Mucosa of stomach (tissue), 1 donor: Measurements from ENCODE around the gene TSPAN2.

Source experiments
- H3K27me3 ChIP-seq: one replicate; pipeline ENCODE4 v1.7.0; 2013; ENCODE audit warnings: mild to moderate bottlenecking, low read length; ENCODE audit not compliant: control insufficient read depth, insufficient read depth
- H3K36me3 ChIP-seq: one replicate; pipeline ENCODE4 v1.7.0; 2013; ENCODE audit warnings: low read length; ENCODE audit not compliant: control insufficient read depth, insufficient read depth
- H3K4me1 ChIP-seq: one replicate; pipeline ENCODE4 v1.7.0; 2013; ENCODE audit warnings: mild to moderate bottlenecking, low read length; ENCODE audit not compliant: control insufficient read depth, insufficient read depth
- H3K4me3 ChIP-seq: one replicate; pipeline ENCODE4 v1.7.0; 2013; ENCODE audit warnings: low read length
- H3K9ac ChIP-seq: one replicate; pipeline ENCODE4 v1.7.0; 2013; ENCODE audit warnings: mild to moderate bottlenecking, low read length, moderate library complexity
- H3K9me3 ChIP-seq: one replicate; pipeline ENCODE4 v1.7.0; 2013; ENCODE audit warnings: mild to moderate bottlenecking, low read length, moderate library complexity; ENCODE audit not compliant: control insufficient read depth
- donor health status: Pancreatic carcinoma.

The TSPAN2 gene

DNA sequence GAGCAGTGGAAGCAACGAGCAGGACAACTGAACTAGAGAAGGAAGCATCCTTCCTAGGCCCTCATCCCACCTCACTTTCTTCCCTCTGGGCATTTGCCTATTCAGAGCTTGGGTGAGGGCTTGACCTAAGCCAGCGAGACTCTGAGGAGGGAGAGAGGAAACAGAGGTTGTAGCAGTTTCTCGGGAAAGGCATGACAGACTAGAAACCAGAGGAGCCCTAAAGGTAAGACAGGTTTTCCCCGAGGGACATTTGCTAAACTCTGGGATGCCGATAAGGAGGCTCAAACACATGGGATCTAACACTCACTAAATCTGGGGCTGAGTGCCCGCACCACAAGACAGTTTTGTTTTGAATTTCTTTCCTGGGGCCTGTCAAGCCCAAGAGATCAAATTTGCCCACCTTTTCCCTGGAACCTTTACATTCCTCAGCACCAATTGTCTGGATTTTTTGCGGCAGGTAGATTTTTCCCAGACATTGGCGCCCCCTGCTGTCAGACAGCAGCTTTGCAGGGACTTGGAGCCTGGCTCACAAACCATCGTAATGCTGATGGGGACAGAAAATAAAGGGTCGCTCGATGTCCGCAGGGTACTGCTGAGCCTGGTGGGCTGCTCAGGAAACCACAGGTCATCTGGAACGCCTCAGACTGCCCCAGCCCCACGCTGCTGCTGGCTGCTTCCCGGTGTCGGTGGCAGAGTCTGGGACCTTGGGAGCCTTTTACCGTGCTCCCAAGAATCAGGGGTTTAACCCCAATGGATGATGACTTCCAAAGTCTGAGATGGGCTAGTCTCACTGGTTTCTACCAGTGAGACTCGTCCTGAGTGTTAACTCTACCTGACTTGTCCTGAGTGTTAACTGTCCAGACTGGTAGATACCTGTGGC, 23.4 kb upstream of the TSPAN2 start:
- Histone ChIP-seq H3K9me3 (no peaks in the 10 kb centered on the region), H3K9ac (peak overlapping the region; percentile 7)

DNA sequence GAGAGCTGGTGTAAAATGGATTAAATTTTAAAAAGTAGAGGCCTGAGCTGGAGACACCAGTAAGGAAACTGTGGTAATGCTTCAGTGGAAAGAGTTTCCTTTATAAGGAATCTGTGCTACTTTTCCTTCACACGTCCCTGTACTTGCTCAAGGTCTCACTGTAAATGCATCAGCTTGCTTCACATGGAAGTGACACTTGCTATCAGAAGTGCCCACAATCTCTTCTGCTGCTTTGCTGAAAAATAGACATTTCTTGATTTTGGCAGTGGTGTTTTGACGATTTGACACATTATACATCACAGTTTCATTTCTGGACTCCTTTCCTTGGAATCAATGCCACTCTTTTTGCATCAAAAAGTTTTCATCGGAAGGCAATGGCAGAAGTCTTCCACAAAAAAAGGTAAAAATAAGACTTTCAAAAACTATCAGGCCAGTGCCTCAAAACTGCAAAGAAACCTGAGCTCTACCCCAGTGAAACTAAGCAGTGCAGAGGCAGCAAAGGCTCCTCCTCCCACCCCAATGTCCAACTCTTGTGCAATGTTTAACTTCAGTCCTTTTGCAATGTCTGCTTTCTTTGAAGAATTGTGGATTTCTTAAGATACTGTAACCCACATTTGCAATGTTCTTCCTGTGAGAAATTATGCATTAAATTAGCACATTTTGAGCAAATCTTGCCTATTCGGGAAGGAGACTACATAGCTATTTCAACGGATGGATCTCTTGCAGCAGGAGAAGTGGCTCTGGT, 18.4 kb upstream of the TSPAN2 start:
- H3K9me3 ChIP-seq, result no peaks in the 10 kb centered on the region
- H3K9ac ChIP-seq, result no peak overlapping the region
- no peak overlapping the region for H3K4me3 ChIP-seq
- no peaks in the 10 kb centered on the region for H3K4me1 ChIP-seq
- no peaks in the 10 kb centered on the region for H3K27me3 ChIP-seq
- H3K36me3 ChIP-seq, result no peaks in the 10 kb centered on the region

More for the DNA sequence above, 23.4 kb upstream of the TSPAN2 start:
- peaks cover 6% of the 10 kb centered on the region for H3K4me1 ChIP-seq
- no peak overlapping the region for H3K4me3 ChIP-seq
- H3K27me3 ChIP-seq, result no peaks in the 10 kb centered on the region
- no peaks in the 10 kb centered on the region for H3K36me3 ChIP-seq

DNA sequence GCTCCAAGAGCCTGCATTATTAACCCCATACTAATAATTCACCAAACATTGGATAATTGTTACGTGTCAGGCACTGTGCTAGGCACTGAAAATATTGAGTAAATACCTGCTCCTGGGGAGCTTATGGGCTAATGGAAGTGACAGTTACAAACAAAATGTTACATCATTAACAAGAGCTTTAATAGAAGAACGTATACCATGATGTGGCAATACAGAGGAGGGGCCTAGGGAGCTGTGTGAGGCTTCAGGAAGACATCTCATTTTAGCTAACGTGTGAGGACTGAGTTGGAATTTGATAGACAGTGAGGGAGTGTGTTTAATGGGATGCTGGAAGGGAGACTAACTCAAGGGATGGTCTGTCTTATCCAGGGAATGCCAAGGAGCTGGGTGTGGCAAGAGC, 16.5 kb upstream of the TSPAN2 start:
- Histone ChIP-seq H3K4me1 (no peaks in the 10 kb centered on the region), H3K9ac (no peak overlapping the region), H3K9me3 (no peaks in the 10 kb centered on the region), H3K4me3 (no peak overlapping the region), H3K27me3 (no peaks in the 10 kb centered on the region), H3K36me3 (no peaks in the 10 kb centered on the region)

- H3K27me3 ChIP-seq, result no peaks in the 10 kb centered on the region
- no peaks in the 10 kb centered on the region for H3K9me3 ChIP-seq
- peak overlapping the region; percentile 42 for H3K4me3 ChIP-seq
- H3K36me3 ChIP-seq, result no peaks in the 10 kb centered on the region
- peaks cover 4% of the 10 kb centered on the region for H3K4me1 ChIP-seq
- H3K9ac ChIP-seq, result peak overlapping the region; percentile 83
Observed at GRCh38 chr1:115099693-115100050, 10.4 kb upstream of the TSPAN2 start.

- no peaks in the 10 kb centered on the region for H3K36me3 ChIP-seq
- peaks cover 4% of the 10 kb centered on the region for H3K4me1 ChIP-seq
- peak overlapping the region; percentile 83 for H3K9ac ChIP-seq
- peak overlapping the region; percentile 42 for H3K4me3 ChIP-seq
- no peaks in the 10 kb centered on the region for H3K9me3 ChIP-seq
- no peaks in the 10 kb centered on the region for H3K27me3 ChIP-seq
Observed at GRCh38 chr1:115098979-115099692, 9.8 kb upstream of the TSPAN2 start.

- H3K4me3 ChIP-seq, result no peak overlapping the region
- no peaks in the 10 kb centered on the region for H3K27me3 ChIP-seq
- H3K9ac ChIP-seq, result no peak overlapping the region
- H3K4me1 ChIP-seq, result peaks cover 5% of the 10 kb centered on the region
- no peaks in the 10 kb centered on the region for H3K36me3 ChIP-seq
- H3K9me3 ChIP-seq, result no peaks in the 10 kb centered on the region
Observed at GRCh38 chr1:115092175-115092574, 2.9 kb upstream of the TSPAN2 start.

DNA sequence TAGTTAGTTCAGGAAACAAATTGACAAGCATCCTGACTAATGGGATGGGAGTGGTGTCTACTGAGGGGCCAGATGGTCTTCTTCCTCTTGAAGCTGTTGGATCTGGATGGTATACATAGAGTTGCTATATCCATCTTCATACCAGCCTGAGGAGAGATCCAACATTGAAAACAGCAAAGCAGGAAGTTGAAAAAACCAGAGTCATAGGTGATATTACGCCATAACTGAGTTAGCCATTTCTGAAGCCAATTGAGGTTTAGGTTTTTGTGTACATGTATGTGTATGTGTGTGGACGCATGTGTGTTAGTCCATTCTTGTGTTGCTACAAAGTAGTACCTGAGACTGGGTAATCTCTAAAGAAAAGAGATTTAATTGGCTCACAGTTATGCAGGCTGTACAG, 2.3 kb upstream of the TSPAN2 start:
- no peaks in the 10 kb centered on the region for H3K36me3 ChIP-seq
- peaks cover 5% of the 10 kb centered on the region for H3K4me1 ChIP-seq
- no peaks in the 10 kb centered on the region for H3K27me3 ChIP-seq
- no peak overlapping the region for H3K4me3 ChIP-seq
- H3K9ac ChIP-seq, result no peak overlapping the region
- no peaks in the 10 kb centered on the region for H3K9me3 ChIP-seq

- no peak overlapping the region for H3K4me3 ChIP-seq
- H3K9me3 ChIP-seq, result no peaks in the 10 kb centered on the region
- peaks cover 5% of the 10 kb centered on the region for H3K4me1 ChIP-seq
- no peaks in the 10 kb centered on the region for H3K27me3 ChIP-seq
- no peak overlapping the region for H3K9ac ChIP-seq
- H3K36me3 ChIP-seq, result no peaks in the 10 kb centered on the region
Observed at GRCh38 chr1:115090956-115091355, 1.7 kb upstream of the TSPAN2 start.

GRCh38 chr1:115090540-115090939, 1.2 kb upstream of the TSPAN2 start:
- H3K9ac ChIP-seq, result no peak overlapping the region
- no peaks in the 10 kb centered on the region for H3K36me3 ChIP-seq
- no peaks in the 10 kb centered on the region for H3K27me3 ChIP-seq
- peaks cover 8% of the 10 kb centered on the region for H3K4me1 ChIP-seq
- no peak overlapping the region for H3K4me3 ChIP-seq
- no peaks in the 10 kb centered on the region for H3K9me3 ChIP-seq

- Histone ChIP-seq H3K9ac (peak overlapping the region; percentile 77), H3K4me3 (no peak overlapping the region), H3K27me3 (no peaks in the 10 kb centered on the region)
Observed at GRCh38 chr1:115090186-115090490, 835 bp upstream of the TSPAN2 start.

DNA sequence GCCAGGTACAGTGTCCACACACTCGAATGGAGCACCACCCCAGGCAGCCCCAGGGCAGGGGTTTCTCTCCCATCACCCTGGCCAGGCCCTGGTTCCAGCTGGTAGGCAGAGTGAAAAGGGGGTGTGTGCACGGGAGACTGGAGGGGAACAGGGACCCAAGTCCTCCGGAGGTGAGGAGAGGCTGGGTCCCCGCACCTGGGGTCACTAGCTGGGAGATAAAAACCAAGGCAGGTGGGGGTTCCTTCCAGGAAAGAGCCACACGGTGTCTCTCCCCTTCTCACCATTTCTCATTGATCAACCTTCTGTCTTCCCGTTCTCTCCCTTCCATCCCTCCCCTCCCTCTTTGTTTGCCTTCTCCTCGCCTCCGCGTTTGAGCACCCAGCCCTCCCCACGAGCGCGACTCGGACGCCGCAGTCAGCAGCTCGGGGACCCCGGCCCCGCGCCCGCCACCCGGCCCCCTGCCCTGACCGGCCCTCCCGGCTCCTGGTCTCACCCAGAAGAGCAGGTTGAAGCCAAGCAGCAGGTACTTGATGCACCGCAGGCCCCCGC, 358 bp downstream of the TSPAN2 start:
- no peaks in the 10 kb centered on the region for H3K9me3 ChIP-seq
- no peaks in the 10 kb centered on the region for H3K27me3 ChIP-seq
- H3K36me3 ChIP-seq, result no peaks in the 10 kb centered on the region
- peak overlapping the region; percentile 70 for H3K9ac ChIP-seq
- H3K4me3 ChIP-seq, result no peak overlapping the region
- H3K4me1 ChIP-seq, result peaks cover 16% of the 10 kb centered on the region

More at GRCh38 chr1:115090186-115090490, 835 bp upstream of the TSPAN2 start:
- Histone ChIP-seq H3K36me3 (no peaks in the 10 kb centered on the region), H3K9me3 (no peaks in the 10 kb centered on the region), H3K4me1 (peaks cover 12% of the 10 kb centered on the region)
